ENCODE results near the gene CCDC92B.

Gene CCDC92B

GRCh38 chr17:2710803-2711607, 38.4 kb downstream of the CCDC92B start:
- H3K4me3 ChIP-seq (ENCODE audit: low read depth, low read length): peak overlapping the region; percentile 68
- no peak for TF ChIP-seq CTCF (IDR thresholded peaks at IDR 0.05; ENCODE audit: low read depth, low read length, missing control alignments)
- in situ Hi-C loops (cut with HindIII; ENCODE audit: low pct_ligation_motif_present, low sequenced_read_pairs): no loop called here
- no peaks in the 10 kb centered on the region for H3K27me3 ChIP-seq (replicated peaks)
- no peaks in the 10 kb centered on the region for H3K36me3 ChIP-seq (replicated peaks)
- peak overlapping the region; percentile 12 for H3K27ac ChIP-seq
- no peak for DNase-seq

- no peak for TF ChIP-seq CTCF (IDR thresholded peaks at IDR 0.05; ENCODE audit: low read depth, low read length, missing control alignments)
- no peaks in the 10 kb centered on the region for H3K36me3 ChIP-seq (replicated peaks)
- no peak overlapping the region for H3K27ac ChIP-seq
- no peak for DNase-seq
- in situ Hi-C loops (cut with HindIII; ENCODE audit: low pct_ligation_motif_present, low sequenced_read_pairs): no loop called here
- H3K27me3 ChIP-seq (replicated peaks): no peaks in the 10 kb centered on the region
- peak overlapping the region; percentile 68 for H3K4me3 ChIP-seq (ENCODE audit: low read depth, low read length)
Observed at GRCh38 chr17:2710071-2710802, 39.2 kb downstream of the CCDC92B start.

- no peak for TF ChIP-seq CTCF (IDR thresholded peaks at IDR 0.05; ENCODE audit: low read depth, low read length, missing control alignments)
- H3K36me3 ChIP-seq (replicated peaks): no peaks in the 10 kb centered on the region
- no peak for DNase-seq
- in situ Hi-C loops (cut with HindIII; ENCODE audit: low pct_ligation_motif_present, low sequenced_read_pairs): no loop called here
- no peak overlapping the region for H3K4me3 ChIP-seq (ENCODE audit: low read depth, low read length)
- no peaks in the 10 kb centered on the region for H3K27me3 ChIP-seq (replicated peaks)
- H3K27ac ChIP-seq: no peak overlapping the region
Observed at GRCh38 chr17:2709183-2709661, 40.2 kb downstream of the CCDC92B start.

GRCh38 chr17:2708585-2709182, 40.8 kb downstream of the CCDC92B start:
- Histone ChIP-seq H3K4me3 (ENCODE audit: low read depth, low read length) (no peak overlapping the region), H3K27ac (no peak overlapping the region), H3K36me3 (replicated peaks) (peaks cover 2% of the 10 kb centered on the region), H3K27me3 (replicated peaks) (no peaks in the 10 kb centered on the region)
- TF ChIP-seq CTCF (IDR thresholded peaks at IDR 0.05; ENCODE audit: low read depth, low read length, missing control alignments): no peak
- in situ Hi-C loops (cut with HindIII; ENCODE audit: low pct_ligation_motif_present, low sequenced_read_pairs): no loop called here
- DNase-seq: no peak

GRCh38 chr17:2707721-2708584, 41.5 kb downstream of the CCDC92B start:
- TF ChIP-seq CTCF (IDR thresholded peaks at IDR 0.05; ENCODE audit: low read depth, low read length, missing control alignments): peak; percentile 65
- H3K36me3 ChIP-seq (replicated peaks): peaks cover 6% of the 10 kb centered on the region
- in situ Hi-C loops (cut with HindIII; ENCODE audit: low pct_ligation_motif_present, low sequenced_read_pairs): no loop called here
- H3K4me3 ChIP-seq (ENCODE audit: low read depth, low read length): no peak overlapping the region
- no peak overlapping the region for H3K27ac ChIP-seq
- no peaks in the 10 kb centered on the region for H3K27me3 ChIP-seq (replicated peaks)
- no peak for DNase-seq

Data from brain microvascular endothelial cell (primary cell).